ENCODE measurements around the gene DGKG.

DNA sequence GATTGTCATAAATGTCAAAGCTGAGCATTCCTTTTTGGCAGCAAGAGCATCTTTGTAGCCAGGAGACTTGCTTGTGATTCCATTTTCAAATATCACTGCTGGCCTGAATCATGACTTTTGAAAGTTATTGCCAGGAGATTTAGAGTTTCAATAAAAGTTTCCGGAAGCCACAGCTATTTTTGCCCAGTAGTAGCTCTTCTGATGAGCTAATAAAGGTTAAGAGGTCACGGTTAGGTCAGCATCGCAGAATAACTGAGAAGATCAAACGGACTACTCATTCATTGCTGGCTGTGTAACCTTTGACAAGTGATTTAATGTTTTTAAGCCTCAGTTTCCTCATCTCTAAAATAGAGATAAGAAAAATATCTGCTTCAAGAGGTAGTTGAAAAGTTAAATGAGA is 148.1 kb downstream of the DGKG start:
- TF ChIP-seq, protein P1, sequence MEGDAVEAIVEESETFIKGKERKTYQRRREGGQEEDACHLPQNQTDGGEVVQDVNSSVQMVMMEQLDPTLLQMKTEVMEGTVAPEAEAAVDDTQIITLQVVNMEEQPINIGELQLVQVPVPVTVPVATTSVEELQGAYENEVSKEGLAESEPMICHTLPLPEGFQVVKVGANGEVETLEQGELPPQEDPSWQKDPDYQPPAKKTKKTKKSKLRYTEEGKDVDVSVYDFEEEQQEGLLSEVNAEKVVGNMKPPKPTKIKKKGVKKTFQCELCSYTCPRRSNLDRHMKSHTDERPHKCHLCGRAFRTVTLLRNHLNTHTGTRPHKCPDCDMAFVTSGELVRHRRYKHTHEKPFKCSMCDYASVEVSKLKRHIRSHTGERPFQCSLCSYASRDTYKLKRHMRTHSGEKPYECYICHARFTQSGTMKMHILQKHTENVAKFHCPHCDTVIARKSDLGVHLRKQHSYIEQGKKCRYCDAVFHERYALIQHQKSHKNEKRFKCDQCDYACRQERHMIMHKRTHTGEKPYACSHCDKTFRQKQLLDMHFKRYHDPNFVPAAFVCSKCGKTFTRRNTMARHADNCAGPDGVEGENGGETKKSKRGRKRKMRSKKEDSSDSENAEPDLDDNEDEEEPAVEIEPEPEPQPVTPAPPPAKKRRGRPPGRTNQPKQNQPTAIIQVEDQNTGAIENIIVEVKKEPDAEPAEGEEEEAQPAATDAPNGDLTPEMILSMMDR (IDR thresholded peaks at IDR 0.05): no peak
- TF ChIP-seq, protein P2, sequence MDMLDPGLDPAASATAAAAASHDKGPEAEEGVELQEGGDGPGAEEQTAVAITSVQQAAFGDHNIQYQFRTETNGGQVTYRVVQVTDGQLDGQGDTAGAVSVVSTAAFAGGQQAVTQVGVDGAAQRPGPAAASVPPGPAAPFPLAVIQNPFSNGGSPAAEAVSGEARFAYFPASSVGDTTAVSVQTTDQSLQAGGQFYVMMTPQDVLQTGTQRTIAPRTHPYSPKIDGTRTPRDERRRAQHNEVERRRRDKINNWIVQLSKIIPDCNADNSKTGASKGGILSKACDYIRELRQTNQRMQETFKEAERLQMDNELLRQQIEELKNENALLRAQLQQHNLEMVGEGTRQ (IDR thresholded peaks at IDR 0.05): no peak
- TF ChIP-seq RFX5 (IDR thresholded peaks at IDR 0.05): no peak
- no peak for TF ChIP-seq NR3C1 (IDR thresholded peaks at IDR 0.05)
- no peak for TF ChIP-seq SREBF2 (IDR thresholded peaks at IDR 0.05)
- no peak for TF ChIP-seq FOSL2 (IDR thresholded peaks at IDR 0.05)
- no peak for TF ChIP-seq FOSL2 (CRISPR knock-in tag; IDR thresholded peaks at IDR 0.05)
- TF ChIP-seq FOXS1 (CRISPR knock-in tag; IDR thresholded peaks at IDR 0.05): no peak
- TF ChIP-seq ESRRA (IDR thresholded peaks at IDR 0.05; ENCODE audit: borderline replicate concordance, low read length): no peak
- TF ChIP-seq KDM5A (IDR thresholded peaks at IDR 0.05): no peak
- no peak for TF ChIP-seq RAD21 (conservative IDR thresholded peaks at IDR 0.05 in 1 of 2, IDR thresholded peaks at IDR 0.05 in 1 of 2)
- TF ChIP-seq CBX2 (IDR thresholded peaks at IDR 0.05; ENCODE audit: borderline replicate concordance, low read depth): no peak
- TF ChIP-seq SMC3 (IDR thresholded peaks at IDR 0.05): no peak
- no peak for TF ChIP-seq EP300 (IDR thresholded peaks at IDR 0.05)

All from A549 (cell line).